ENCODE results near the gene YBEY.
A peak's percentile ranks its signal among the peaks of the same experiment; 100 is the strongest.
"Not testable (repeated sequence)": the region's sequence is repeated elsewhere in the genome, so short reads cannot be mapped to it uniquely, and the experiment has no call there.

YBEY gene

GRCh38 chr21:46308431-46308830, 22.3 kb downstream of the YBEY start:
- DNase-seq: no peak

GRCh38 chr21:46310260-46310659, 24.1 kb downstream of the YBEY start:
- DNase-seq: not testable (repeated sequence)

DNA sequence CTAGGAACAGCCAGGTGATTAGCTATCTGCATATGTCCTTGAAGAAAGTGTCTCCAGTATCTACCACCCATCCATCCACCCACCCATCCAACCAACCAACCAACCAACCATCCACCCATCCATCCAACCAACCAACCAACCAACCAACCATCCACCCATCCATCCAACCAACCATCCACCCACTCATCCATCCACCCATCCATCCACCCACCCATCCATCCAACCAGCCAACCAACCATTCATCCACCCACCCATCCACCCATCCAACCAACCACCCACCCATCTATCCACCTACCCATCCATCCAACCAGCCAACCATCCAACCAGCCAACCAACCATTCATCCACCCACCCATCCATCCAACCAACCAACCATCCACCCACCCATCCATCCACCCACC, 25.4 kb downstream of the YBEY start:
- no peak for DNase-seq

DNA sequence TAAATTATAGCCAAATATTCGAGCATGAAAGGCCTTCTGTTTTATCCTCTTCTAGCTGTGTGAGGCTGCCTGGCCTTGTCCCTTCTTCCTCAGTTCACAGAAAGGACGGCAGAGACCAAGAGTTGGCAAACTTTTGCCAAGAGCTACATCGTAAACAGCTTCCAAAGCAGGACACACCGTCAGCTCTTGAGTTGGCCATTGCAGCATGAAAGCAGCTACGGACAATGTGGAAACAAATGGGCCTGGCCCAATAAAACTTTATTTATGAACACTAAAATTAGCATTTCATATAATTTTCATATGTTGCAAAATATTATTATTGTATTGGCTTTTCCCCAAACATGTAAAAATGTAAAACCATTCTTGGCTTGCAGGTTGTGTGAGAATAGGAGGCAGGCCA, 26.8 kb downstream of the YBEY start:
- no peak for DNase-seq

- DNase-seq: no peak
Measured at GRCh38 chr21:46314441-46315020, 28.4 kb downstream of the YBEY start.

DNA sequence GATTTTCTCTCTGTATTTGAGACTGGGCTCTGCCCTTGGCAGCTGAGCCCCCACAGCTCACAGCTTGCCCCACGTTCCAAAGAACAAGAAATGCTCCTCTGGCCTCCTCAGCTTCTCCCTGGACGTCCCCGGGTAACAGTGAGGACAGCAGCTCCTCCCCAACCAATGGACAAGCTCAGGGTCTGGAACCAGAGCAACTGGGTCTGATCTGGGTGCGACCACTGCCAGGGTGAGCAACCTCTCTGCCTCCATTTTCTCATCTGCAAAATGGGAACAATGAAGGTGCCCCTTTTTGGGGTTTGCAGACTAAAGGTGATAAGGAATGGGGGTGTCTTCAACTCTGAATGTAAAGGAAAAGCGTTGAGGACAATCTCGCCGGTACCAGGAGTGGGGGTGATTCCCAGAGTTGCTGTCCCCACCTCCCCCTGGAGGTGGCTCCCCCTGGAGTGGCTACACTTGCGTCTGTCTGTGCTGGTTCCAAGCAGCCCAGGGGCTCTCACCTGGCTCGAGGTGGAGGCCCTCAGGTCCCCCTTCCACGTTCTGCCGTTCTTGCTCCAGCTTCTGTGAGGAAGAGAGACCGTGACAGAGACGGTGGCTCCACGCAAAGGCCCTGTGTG, 30.7 kb downstream of the YBEY start:
- no peak for DNase-seq

DNA sequence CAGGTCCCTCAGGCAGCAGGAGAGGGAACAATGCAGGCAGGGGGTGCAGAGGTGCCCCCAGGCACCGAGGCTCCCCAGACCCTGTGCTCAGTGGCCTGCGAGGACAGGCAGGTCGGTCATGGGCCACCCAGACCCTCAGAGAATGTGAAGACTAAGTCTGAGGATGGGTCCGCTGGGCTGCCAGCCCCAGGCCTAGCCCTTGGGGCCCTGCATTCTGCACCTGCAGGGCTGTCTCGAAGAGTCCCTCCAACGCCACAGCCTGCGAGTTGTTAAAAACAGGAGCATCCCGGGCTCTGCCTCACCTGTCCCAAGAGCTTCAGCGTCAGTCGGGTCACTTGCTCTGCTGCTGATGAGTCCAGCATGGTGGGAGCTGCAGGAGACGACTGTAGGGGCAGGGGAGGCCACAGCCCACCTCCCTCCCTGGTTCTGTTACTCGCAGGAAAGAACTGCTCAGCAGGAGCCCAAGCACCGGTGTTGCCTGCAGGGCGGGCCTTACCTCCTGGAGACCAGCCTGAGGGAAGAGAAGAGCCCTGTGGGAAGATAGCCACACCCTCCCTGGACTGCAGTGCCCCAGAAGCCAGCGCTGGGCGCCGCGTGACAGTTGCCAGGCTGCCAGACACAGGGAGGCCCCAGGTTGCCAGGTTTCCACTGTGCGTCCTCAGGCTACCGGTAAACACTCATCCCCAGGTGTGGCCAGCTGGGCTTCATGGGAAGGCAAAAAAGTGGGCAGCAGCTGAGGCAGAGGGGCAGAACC, 31.7 kb downstream of the YBEY start:
- DNase-seq: peak; percentile 81

- DNase-seq: no peak
Measured at GRCh38 chr21:46318464-46318845, 32.3 kb downstream of the YBEY start.

- no peak for DNase-seq
Measured at GRCh38 chr21:46319186-46319585, 33.0 kb downstream of the YBEY start.

- no peak for DNase-seq
Measured at GRCh38 chr21:46320331-46320801, 34.2 kb downstream of the YBEY start.

GRCh38 chr21:46322351-46323226, 36.4 kb downstream of the YBEY start:
- DNase-seq: no peak

- no peak for DNase-seq
Measured at GRCh38 chr21:46323227-46323709, 37.1 kb downstream of the YBEY start.

- DNase-seq: peak; percentile 99
Measured at GRCh38 chr21:46323710-46324389, 37.7 kb downstream of the YBEY start, which contains the start of the genes C21orf58 and PCNT. Gene C21orf58 (minus strand): TSS chr21:46323870. CDS start chr21:46322738, 1,132 bp downstream. Gene PCNT (plus strand): TSS chr21:46324156. CDS start chr21:46324229, 73 bp downstream.

- peak; percentile 89 for DNase-seq
Measured at GRCh38 chr21:46324390-46325072, 38.4 kb downstream of the YBEY start.

DNA sequence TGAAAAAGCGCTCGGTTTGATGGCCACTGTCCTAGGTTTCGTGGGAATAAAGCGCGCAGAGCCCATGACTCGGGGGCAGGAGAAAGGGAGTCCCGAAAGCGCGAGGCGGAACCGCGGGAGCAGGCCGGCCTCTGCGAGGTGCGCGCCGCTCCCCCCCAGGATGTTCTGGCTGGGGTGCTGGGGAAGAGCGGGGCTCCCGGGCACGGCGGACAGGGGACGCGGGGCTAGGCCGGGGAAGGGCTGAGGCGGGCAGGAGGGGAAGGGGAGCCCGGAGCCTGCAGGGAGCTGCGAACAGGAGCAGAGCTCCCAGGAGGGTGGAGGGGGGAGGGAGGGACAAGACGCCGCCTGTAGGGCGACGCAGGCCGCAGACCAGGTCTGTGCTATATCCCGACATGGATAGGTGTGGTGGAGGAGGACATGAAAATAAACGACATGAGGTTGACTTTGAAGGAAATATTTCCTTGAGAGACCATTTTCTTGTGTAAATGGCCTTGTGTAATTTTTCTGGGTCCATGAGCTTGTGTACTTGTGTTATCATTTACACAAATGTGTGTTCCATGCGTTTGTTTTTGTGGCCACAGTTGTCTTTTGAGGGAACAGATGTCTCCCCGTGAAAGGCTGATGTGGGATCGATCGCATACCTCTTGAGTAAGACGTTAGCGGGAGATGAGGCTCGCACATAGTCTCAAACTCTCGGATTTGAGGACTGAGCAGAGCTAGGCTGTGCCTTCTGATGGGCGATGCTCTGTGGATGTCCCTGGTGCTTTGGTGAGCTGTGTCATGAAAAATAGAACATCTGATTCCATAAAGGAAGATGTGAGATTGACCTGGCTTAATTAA, 39.2 kb downstream of the YBEY start:
- DNase-seq: peak; percentile 45

GRCh38 chr21:46326110-46326703, 40.1 kb downstream of the YBEY start:
- no peak for DNase-seq

- DNase-seq: no peak
Measured at GRCh38 chr21:46327711-46328110, 41.6 kb downstream of the YBEY start.

- DNase-seq: no peak
Measured at GRCh38 chr21:46328151-46328550, 42.0 kb downstream of the YBEY start.

GRCh38 chr21:46329796-46330195, 43.7 kb downstream of the YBEY start:
- no peak for DNase-seq

Data from NCI-H2107 (cell line).